IMR-90 (cell line): ENCODE results near the gene CHD2.

ENCODE experiments used
- CEBPB ChIP-seq: IDR thresholded peaks from 2 replicates; pipeline ENCODE4 v1.6.1; 2012; ENCODE audit warnings: low read depth, low read length, improper control_type of control experiment
- CHD1 ChIP-seq: IDR thresholded peaks from 2 replicates; pipeline ENCODE4 v1.6.1; 2012; ENCODE audit warnings: low read depth, low read length, improper control_type of control experiment
- CTCF ChIP-seq: conservative IDR thresholded peaks from 2 replicates; pipeline ENCODE4 v1.5.1; 2012; ENCODE audit warnings: mild to moderate bottlenecking, low read depth, low read length, improper control_type of control experiment
- MAFK ChIP-seq: IDR thresholded peaks from 2 replicates; pipeline ENCODE4 v1.6.1; 2012; ENCODE audit warnings: low read depth, low read length, improper control_type of control experiment
- MAZ ChIP-seq: IDR thresholded peaks from 2 replicates; pipeline ENCODE4 v1.6.1; 2012; ENCODE audit warnings: low read depth, mild to moderate bottlenecking, low read length, improper control_type of control experiment, moderate library complexity, borderline replicate concordance
- MXI1 ChIP-seq: IDR thresholded peaks from 2 replicates; pipeline ENCODE4 v1.6.1; 2012; ENCODE audit warnings: low read depth, mild to moderate bottlenecking, low read length, moderate library complexity, borderline replicate concordance
- POLR2A ChIP-seq: IDR thresholded peaks from 2 replicates; pipeline ENCODE4 v1.6.1; 2012; ENCODE audit warnings: mild to moderate bottlenecking, low read depth, low read length
- RAD21 ChIP-seq: IDR thresholded peaks from 2 replicates; pipeline ENCODE4 v1.6.1; 2012; ENCODE audit warnings: low read length, improper control_type of control experiment
- SMC3 ChIP-seq: fragments of 150-350 bp; IDR thresholded peaks from 2 replicates; pipeline ENCODE4 v1.6.1; 2016; ENCODE audit warnings: low read depth, mild to moderate bottlenecking, antibody characterized with exemption, low read length, moderate library complexity
- USF2 ChIP-seq: fragments of 150-350 bp; IDR thresholded peaks from 2 replicates; pipeline ENCODE4 v1.6.1; 2017; ENCODE audit warnings: mild to moderate bottlenecking, antibody characterized with exemption, low read length, low read depth

GRCh38 chr15:93074599-93074998 is 174.5 kb downstream of the CHD2 start:
- TF ChIP-seq CTCF: no peak
- TF ChIP-seq USF2: no peak
- no peak for TF ChIP-seq POLR2A
- TF ChIP-seq MAFK: no peak
- TF ChIP-seq SMC3: no peak
- TF ChIP-seq MAZ: no peak
- TF ChIP-seq CEBPB: no peak
- no peak for TF ChIP-seq RAD21
- TF ChIP-seq CHD1: no peak
- no peak for TF ChIP-seq MXI1
